Activated T-cell treated with anti-CD3 and anti-CD28 coated beads for 48 hours (primary cell): Measurements from ENCODE around the gene ADK.
"Not testable (repeated sequence)": the region's sequence is repeated elsewhere in the genome, so short reads cannot be mapped to it uniquely, and the experiment has no call there.

Source experiments
- DNase-seq: peaks from one replicate; pipeline ENCODE4 v3.0.0-alpha.2; 2020; ENCODE audit warnings: low read depth

The ADK gene

DNA sequence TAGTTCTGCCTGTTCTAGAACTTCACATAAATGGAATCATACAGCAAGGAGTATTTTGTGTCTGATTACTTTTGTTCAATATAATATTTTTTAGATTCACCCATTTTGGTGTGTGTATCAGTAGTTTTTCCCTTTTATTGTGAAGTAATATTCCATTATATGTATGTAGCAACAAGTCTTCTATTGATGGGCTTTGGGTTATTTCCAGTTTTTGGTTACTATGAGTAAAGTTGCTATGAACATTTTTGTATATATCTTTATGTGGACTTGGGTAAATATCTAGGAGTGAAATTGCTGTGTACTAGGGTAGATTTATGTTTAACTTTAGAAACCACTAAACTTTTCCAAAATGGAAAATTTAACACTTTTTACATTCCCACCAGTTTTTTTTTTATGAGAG is 35.7 kb downstream of the ADK start:
- DNase-seq: no peak

DNA sequence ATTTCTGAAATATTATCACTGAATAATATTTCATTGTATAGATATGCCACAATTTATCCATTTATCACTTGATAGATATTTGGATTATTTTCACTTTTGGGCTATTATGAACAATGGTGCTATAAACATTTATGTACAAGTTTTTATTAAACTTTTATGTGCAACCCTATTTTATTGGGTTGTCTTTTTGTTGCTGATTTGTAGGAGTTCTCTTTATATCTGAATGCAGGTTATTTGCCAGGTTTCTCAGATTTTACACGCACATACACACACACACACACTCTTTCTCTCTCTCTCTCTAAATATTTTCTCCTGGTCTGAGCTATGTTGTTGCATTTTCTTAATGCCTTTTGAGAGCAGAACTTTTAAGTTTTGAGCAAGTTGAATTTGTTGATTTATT is 36.2 kb downstream of the ADK start:
- no peak for DNase-seq

DNA sequence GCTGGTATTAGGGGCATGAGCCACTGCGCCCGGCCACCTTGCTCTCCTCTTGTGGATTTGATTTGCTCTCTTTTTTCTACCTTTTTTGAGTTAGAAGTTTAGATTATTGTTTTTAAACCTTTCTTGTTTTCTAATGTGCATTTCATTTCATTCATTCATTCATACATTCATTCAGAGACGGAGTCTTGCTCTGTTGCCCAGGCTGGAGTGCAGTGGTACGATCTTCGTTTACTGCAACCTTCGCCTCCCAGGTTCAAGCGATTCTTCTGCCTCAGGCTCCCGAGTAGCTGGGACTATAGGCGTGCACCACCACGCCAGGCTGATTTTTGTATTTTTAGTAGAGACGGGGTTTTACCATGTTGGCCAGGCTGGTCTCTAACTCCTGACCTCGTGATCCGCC is 37.6 kb downstream of the ADK start:
- not testable (repeated sequence) for DNase-seq

DNA sequence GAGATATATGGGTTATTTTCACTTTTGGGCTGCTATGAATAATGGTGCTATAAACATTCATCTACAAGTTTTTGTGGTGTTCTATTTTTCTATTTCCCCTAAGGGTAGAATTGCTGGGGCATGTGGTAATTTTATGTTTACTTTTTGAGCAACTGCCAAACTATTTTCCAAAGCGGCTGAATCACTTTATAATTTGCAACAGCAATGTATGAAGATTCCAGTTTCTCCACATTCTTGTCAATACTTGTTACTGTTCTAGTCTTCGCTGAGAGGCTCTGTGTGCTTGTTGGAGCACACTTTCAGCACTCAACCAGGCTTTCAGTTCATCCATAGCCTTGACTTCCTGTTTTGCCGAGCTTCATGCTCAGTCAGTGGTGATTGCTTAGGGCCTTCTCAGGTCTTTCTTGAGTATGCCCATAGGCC is 39.0 kb downstream of the ADK start:
- DNase-seq: no peak

DNA sequence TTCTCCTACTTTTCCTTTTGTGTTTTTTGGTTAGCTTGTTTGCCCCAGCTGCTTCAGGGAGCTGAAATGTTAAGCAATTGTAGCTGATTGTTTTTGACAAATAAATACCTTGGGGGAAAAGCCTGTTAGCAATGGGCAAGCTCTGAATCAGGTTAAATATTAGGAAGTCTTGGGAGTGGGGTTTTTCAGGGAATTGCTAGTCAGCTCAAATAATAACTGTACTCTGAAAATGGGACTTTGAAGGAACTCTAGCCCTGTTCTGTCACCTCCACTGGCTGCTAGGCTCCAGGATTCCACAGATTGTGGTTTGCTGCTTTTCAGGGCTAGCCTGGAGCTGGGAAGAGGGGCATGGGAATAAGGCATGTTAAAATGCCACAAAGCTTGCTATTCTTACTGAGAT is 39.5 kb downstream of the ADK start:
- DNase-seq: no peak

DNA sequence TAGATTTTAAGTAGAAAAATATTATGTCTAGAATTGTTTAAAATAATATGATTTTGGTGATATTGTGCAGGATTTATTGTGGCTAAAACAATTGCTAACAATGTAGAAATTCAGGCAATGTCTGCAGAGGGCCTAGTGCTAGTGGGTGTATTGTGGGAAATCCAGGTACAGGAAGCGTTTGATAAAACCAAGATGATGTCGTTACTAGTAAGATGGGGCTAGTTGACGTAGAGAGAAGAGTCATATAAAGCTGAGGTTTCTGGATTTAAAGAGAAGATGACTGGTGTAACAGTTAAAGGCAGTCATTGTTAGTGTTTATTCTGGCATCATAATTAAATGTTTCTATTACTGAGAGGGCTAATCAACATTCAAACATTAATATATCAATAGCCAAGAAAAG is 43.5 kb downstream of the ADK start:
- DNase-seq: no peak

DNA sequence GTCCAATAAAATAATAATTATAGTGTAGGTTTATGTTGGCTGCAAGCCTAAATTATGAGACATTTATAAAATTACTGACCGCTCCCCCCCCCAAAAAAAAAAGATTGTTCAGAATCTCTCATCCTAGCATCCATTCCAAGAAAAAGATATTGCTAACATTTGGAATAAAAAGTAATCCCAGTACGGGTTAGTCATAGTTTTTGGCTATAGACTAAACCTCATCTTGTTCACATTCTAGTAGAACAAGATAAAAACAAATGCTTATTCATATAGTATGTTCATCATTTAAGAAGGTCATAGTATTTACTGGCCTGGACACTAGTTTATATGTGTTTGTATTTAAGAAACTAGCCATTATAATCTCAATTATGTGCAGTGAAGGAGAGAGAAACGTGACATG is 44.0 kb downstream of the ADK start:
- DNase-seq: no peak

DNA sequence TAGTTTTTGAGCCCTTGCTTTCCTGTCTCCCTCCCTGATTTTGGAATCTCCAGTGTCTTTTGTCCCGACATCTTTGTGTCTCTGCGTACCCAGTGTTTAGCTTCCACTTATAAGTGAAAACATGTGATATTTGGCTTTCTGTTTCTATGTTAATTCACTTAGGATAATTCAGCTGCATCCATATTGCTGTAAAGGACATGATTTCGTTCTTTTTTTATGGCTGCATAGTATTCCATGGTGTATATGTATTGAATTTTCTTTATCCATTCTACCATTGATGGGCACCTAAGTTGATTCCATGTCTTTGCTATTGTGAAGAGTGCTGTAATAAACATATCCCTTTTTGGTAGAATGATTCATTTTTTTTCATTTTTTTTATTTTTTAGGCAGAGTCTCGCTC is 48.3 kb downstream of the ADK start:
- DNase-seq: no peak

DNA sequence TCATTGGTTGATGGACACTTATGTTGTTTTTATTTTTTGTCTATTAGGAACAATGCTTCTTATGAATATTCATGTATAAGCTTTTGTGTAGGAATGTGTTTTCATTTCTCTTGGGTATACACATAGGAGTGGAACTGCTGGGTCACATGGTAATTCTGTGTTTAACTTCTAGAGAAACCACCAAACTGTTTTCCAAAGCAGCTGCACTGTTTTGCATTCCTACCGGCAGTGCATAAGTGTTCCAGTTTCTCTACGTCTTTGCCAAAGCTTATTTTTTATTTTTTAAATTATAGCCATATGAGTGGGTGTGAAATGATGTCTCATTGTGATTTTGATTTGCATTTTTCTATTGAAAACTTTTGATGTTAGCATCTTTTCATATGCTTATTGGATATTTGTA is 51.3 kb downstream of the ADK start:
- no peak for DNase-seq

DNA sequence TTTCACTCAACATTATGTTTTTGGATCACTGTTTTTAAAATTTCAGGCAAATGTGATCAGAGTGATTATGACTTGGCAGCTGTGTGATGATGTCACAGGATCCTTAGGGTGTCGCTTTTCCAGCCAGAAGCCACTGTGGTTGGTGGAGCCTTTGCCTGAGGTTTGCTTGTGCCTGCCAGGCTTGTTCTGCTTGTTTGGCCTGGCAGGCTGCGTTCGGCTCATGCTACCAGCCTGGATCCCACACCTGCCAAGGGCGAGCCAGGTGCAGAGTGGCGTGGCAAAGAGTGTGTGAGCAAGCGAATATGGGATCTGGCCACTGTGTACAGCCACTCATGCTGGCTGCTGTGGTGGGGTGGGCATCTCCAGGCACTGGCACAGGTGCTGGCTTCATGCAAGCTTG is 55.7 kb downstream of the ADK start:
- no peak for DNase-seq

DNA sequence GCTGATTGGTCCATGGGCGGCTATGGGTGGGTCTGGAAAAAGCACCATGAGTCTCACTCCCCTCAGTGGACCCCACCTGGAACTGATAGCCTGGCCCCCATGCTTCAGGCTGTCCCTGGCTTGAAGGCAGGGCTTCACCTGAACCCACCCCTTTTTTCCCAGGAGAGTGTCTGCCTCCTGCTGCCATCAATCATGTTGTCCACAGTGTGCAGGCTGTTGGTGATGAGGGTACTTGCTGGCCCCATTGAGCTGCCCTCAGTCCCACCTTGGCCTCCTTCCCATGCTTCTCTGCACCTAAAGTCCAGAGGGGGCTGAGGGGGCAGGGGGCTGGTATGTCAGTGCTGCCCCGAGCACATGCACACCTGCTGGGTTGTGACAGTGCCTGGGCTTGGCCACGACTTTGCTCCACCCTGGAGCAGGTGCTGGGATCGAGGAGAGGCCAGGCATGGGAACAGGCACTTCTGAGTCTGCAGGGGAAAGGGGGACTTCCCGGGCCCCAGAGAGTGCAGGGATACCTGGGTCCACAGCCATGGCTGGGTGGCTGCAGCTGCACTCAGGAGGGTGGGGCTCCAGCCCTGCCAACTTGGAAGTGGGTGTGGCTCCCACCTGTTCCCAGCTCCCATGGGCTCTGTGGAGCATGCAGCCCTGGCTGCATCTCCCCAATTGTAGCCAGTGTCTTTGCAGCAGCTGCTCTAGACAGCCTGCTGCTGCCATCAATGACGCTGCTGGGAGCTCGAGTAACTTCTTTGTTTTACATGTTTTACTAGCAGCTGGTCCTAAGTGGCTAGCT is 56.9 kb downstream of the ADK start:
- no peak for DNase-seq

DNA sequence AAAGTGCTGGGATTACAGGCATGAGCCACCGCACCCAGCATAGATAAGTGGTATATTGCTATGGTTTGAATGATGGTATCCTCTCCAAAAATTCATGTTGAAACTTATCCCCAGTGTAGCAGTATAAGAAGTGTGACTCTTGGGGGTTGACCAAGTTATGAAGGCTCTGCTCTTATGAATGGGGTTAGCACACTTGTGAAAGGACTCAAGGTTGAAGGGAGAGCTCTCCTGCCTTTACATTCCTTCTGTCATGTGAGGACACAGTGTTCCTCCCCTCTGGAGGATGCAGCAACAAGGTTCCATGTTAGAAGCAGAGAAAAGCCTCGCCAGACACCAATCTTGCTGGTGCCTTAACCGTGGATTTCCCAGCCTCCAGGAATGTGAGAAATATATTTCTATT is 58.0 kb downstream of the ADK start:
- DNase-seq: no peak

DNA sequence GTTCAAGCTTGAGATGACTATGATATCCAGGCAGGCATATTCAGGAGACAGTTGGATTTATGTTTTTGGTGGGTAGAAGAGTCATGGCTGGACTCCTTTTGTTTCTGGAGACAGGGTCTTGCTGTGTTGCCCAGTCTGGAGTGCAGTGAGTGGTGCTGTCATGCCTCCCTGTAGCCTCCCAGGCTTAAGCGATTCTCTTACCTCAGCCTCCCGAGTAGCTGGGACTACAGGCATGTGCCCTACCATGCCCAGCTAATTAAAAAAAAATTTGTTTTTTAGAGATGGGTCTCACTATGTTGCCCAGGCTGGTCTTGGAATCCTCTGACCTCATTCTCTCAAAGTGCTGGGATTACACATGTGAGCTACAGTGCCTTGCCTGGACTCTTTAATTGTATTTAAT is 62.0 kb downstream of the ADK start:
- DNase-seq: no peak

DNA sequence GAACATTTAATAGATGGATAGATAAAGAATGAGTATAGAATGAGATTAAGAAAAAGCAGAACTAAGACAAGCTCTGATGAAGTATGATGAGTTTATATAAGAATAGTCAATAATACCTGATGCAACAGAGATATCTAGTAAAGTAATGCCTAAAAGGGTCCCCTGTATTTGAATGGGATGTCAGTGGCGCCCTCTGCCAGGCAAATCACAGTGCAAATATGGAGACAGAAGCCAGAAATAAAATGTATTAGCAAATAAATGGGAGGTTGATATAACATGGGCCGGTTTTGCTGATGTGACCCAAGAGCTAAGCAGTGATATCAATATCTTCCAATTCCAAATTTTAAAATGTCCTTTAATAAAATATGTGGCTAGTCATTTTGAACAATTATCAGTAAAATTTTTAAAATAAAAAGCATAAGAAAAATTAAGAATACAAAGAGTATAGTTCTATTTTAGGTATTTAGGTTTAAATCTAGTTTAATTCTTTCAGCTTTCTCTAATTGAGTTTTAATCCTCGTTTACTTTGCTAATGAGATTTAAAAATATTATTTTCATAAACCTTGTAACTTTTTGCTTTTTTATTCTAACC is 62.6 kb downstream of the ADK start:
- DNase-seq: peak; percentile 12

DNA sequence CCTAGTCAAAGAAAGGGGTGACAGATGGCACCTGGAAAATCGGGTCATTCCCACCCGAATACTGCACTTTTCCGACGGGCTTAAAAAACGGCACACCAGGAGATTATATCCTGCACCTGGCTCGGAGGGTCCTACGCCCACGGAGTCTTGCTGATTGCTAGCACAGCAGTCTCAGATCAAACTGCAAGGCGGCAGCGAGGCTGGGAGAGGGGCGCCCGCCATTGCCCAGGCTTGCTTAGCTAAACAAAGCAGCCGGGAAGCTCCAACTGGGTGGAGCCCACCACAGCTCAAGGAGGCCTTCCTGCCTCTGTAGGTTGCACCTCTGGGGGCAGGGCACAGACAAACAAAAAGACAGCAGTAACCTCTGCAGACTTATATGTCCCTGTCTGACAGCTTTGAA is 66.1 kb downstream of the ADK start:
- not testable (repeated sequence) for DNase-seq

DNA sequence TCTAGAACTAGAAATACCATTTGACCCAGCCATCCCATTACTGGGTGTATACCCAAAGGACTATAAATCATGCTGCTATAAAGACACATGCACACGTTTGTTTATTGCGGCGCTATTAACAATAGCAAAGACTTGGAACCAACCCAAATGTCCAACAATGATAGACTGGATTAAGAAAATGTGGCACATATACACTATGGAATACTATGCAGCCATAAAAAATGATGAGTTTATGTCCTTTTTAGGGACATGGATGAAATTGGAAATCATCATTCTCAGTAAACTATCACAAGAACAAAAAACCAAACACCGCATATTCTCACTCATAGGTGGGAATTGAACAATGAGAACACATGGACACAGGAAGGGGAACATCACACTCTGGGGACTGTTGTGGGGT is 71.4 kb downstream of the ADK start:
- not testable (repeated sequence) for DNase-seq

DNA sequence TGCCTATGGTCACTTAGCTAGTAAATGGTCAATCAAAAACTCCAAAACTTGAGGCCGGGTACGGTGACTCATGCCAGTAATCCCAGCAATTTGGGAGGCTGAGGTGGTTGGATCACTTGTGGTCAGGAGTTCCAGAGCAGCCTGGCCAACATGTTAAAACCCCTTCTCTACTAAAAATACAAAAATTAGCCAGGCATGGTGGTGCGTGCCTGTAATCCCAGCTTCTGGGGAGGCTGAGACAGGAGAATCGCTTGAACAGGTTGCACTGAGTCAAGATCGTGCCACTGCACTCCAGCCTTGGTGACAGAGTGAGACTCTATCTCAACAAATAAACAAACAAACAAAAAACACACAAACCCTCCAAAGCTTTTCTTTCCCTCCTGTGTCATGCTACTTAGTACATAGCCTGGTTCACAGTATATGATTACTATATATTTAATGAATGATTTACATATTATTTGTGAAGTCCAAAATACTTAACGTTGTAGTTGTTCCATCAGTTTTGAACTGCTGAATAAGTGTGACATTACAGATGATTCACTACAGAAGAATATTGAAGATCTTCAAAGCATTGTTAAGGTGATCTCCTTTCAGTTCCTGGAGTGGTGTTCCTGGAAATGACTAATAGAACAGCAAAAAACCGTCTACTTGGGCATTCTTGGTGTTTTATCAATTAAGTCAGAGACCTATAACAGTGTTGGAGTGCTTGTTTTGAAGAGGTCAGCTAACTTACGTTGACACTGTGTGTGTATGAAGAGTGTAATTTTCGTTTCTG is 72.9 kb downstream of the ADK start:
- DNase-seq: no peak

DNA sequence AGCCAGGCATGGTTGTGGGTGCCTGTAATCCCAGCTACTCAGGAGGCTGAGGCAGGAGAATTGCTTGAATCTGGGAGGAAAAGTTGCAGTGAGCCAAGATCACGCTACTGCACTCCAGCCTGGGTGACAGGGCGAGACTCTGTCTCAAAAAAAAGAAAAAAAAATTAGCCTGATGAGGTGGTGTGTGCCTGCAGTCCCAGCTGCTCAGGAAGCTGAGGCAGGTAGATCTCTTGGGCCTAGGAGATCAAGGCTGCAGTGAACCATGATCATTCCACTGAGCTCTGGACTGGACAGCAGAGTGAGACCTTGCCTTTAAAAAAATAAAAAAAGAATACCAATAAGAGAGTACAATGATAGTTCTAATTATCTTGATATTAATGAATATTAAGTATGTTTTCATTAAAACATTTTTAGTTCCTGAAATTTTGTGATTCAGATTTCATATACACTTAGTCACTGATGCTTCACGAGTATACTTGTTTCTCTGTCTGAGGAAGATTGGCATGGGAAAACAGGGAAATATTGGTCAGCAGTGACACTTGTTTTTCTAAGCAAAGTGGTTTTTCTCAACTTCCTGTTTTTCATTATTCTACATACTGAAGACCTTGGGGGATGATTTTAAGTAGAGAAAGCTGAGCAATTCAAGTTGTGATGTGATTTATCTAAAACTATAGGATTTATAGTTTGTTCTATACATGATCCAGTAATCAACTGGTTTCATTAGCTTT is 76.8 kb downstream of the ADK start:
- no peak for DNase-seq

DNA sequence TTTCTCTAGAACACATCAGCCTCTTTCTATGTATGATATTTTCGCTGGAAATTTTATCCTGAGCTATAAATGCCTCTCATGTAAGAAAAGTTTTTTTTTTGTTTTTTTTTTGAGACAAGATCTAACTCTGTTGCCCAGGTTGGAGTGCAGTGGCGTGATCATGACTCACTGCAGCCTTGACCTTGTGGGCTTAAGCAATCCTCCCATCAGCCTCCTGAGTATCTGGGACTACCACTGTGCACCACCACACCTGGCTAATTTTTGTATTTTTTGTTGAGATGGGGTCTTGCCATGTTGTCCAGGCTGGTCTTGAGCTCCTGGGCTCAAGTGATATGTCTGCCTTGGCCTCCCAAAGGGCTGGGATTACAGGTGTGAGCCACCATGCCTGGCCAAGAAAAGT is 80.4 kb downstream of the ADK start:
- DNase-seq: no peak

DNA sequence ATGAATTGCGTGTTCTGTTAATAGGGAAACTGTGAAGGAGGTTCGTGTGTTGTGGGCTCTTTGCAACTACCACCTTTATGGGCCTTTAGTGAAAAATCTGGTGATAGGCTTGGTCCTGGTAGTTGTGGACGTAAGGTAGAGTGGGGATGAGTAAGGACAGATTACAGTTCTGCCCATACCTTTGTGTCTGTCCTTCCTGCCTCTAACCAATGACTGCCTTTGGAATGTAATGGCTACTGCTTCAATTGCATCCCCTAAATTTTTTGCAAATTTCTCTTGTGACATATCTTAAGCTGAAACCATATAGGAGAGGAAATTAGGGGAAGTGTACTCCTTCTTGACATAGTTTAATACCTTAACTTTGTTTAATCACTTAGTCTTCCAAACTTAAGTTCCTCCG is 82.3 kb downstream of the ADK start:
- DNase-seq: no peak

DNA sequence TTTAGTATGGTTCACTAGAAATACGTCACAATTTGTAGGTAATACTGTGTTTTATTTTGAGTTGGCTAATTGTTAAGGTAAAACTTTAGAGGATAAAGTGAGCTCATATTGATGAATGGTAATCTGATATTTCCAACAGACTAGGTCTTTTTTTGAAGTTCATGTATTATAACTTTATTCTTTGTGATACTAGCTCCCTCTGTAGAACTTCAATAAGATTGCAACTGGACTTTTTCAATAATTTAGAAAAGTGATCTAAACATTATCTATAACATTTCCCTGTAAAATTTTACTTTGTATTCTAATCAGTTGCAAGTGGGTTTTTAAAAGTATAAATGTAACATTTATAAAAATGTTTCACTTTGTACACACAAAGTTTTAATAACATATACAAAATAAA is 83.5 kb downstream of the ADK start:
- no peak for DNase-seq

DNA sequence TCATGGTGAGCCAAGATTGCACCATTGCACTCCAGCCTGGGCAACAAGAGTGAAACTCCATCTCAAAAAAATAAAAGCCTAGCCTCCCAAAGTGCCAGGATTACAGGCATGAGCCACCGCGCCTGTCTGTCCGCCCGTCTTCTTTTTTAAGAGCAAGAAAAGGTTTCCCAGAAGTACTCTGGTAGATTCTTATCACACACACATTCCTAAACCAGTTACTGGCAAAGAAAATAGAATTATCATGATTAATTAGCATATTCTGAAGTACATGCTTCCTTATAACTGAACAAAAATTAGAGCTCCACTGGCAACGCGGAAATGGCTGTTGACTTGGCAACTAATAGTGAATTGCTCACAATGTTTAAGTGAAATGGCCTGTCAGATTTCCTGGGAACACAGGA is 87.0 kb downstream of the ADK start:
- DNase-seq: no peak

DNA sequence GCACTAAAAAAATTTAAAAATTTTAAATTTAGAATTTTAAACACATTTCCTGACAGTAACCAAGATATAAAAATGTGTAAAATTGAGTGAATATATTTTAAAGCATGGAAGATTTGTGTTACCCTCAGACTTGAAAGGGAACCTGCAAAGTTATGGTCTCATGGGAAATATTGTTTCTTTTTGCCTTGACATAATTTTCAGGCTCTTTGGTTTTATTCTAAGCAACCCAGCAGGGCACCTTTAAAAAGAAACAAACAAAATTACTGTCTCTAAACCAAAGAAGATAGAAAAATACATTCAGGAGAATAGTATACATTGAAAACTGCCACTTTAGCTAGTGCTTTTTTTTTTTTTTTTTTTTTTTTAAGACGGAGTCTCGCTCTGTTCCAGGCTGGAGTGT is 87.5 kb downstream of the ADK start:
- DNase-seq: no peak
